ENCODE data around the gene CSAD. TPM values are rescaled to one million over a fixed set of nuclear protein-coding genes. Genes with fewer than 3 reads are reported as not detected.

The CSAD gene
- total RNA-seq, 1 experiment from 2014 or later, result 33.1 TPM

- no peak overlapping the region for H3K27ac ChIP-seq
- H3K4me2 ChIP-seq, result no peak overlapping the region
- H3K79me2 ChIP-seq (ENCODE audit: low read depth), result peaks cover 26% of the 10 kb centered on the region
- TF ChIP-seq, protein P1, sequence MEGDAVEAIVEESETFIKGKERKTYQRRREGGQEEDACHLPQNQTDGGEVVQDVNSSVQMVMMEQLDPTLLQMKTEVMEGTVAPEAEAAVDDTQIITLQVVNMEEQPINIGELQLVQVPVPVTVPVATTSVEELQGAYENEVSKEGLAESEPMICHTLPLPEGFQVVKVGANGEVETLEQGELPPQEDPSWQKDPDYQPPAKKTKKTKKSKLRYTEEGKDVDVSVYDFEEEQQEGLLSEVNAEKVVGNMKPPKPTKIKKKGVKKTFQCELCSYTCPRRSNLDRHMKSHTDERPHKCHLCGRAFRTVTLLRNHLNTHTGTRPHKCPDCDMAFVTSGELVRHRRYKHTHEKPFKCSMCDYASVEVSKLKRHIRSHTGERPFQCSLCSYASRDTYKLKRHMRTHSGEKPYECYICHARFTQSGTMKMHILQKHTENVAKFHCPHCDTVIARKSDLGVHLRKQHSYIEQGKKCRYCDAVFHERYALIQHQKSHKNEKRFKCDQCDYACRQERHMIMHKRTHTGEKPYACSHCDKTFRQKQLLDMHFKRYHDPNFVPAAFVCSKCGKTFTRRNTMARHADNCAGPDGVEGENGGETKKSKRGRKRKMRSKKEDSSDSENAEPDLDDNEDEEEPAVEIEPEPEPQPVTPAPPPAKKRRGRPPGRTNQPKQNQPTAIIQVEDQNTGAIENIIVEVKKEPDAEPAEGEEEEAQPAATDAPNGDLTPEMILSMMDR (conservative IDR thresholded peaks at IDR 0.05), result no peak
- no peak for TF ChIP-seq EZH2 (IDR thresholded peaks at IDR 0.05; ENCODE audit: low read depth)
- no TSS peak for BruUV-seq (replicated peaks)
- no peak overlapping the region for H3K4me3 ChIP-seq
- H2AFZ ChIP-seq, result no peak overlapping the region
- ChIA-PET CTCF (interaction anchor here (1.4 to 1.5 kb wide), 2 partner anchors 39 to 55 kb away, joined by 3 to 7 read pairs; partner anchors contain the start of gene ESPL1), POLR2A (ENCODE audit: unreplicated experiment) (no interaction called here)
- H3F3A ChIP-seq (ENCODE audit: insufficient read depth, low read depth), result peaks cover 38% of the 10 kb centered on the region; the same call in 1 of the 2 replicates
- 0 out of 2 replicates have a peak, but pooled peaks cover 6% of the 10 kb centered on the region for H4K20me1 ChIP-seq (ENCODE audit: insufficient read depth)
- peaks cover 18% of the 10 kb centered on the region for H3K36me3 ChIP-seq (ENCODE audit: low read depth)
- DNase-seq, result no peak
- H3K27me3 ChIP-seq (ENCODE audit: insufficient read depth, low read depth), result no peaks in the 10 kb centered on the region
- peaks cover 26% of the 10 kb centered on the region for H3K4me1 ChIP-seq (replicated peaks; ENCODE audit: insufficient read depth)
- H3K9me3 ChIP-seq (ENCODE audit: insufficient read depth, low read depth), result no peaks in the 10 kb centered on the region
- intact Hi-C loops (cut with micrococcal nuclease; ENCODE audit: unreplicated experiment), result loop anchor here (1.0 to 2.0 kb wide), 4 partner anchors 38 to 74 kb away; partner anchors contain the start of gene ESPL1
- no peaks in the 10 kb centered on the region for H3K9me2 ChIP-seq (ENCODE audit: insufficient read depth)
Observed at GRCh38 chr12:53212931-53213330, 32.2 kb upstream of the CSAD start.

DNA sequence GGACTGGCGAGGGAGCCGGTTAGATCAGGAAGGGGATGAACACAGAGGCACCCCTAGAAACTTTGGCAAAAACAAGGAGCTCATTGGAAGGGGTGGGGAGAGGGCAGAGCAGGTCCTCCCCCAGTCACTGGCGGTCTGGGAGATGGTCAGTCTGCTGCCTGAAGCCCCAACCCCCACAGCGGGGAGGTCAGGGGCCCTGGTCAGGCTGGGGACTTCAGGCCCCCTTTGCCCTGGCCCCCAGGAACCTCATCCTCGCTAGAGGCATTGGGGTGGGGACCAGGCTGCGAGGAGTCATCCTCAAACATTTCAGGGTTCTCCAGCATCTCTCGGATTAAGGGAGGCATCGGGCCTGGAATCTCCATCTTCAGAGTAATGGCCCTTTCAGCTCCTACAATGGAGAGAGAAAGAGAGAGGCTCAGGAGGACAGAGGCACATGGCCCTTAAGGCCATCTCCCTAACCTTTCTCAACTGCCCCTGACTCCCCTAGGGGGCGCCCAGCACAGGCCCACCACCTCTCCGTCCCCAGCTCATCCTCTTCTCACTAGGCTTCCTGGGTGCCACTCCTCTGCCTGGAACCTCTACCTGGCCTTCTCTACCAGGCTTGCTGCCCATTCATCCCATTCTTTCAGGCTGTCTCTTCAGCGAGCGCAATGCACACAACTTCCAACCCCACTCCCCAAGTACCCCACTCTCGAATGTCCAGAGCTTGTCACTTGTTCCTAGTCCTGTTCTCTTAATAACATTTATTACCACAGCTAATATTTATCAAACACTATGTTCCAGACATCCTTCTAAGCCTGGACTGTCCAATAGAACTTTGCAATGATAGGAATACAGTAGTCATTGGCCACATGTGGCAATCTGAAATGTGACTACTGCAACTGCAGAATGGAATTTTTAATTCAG is 31.0 kb upstream of the CSAD start:
- BruUV-seq (replicated peaks), result no TSS peak
- ChIA-PET POLR2A (ENCODE audit: unreplicated experiment) (no interaction called here), CTCF (interaction anchor here (0.6 to 1.5 kb wide), 2 partner anchors 35 to 40 kb away, joined by 3 to 4 read pairs; a partner anchor contains a TSS)
- TF ChIP-seq, protein P1 (conservative IDR thresholded peaks at IDR 0.05), result 0 out of 2 replicates have a peak, but pooled peaks have one; percentile 31
- TF ChIP-seq EZH2 (IDR thresholded peaks at IDR 0.05; ENCODE audit: low read depth), result no peak
- no peaks in the 10 kb centered on the region for H3K9me3 ChIP-seq (ENCODE audit: insufficient read depth, low read depth)
- peaks cover 18% of the 10 kb centered on the region for H3K4me1 ChIP-seq (replicated peaks; ENCODE audit: insufficient read depth)
- no peaks in the 10 kb centered on the region for H3K27me3 ChIP-seq (ENCODE audit: insufficient read depth, low read depth)
- H3K36me3 ChIP-seq (ENCODE audit: low read depth), result peaks cover 18% of the 10 kb centered on the region
- DNase-seq, result no peak
- no peak overlapping the region for H2AFZ ChIP-seq
- no peak overlapping the region for H3K4me3 ChIP-seq
- H3K9me2 ChIP-seq (ENCODE audit: insufficient read depth), result no peaks in the 10 kb centered on the region
- H3K27ac ChIP-seq, result no peak overlapping the region
- H4K20me1 ChIP-seq (ENCODE audit: insufficient read depth), result 0 out of 2 replicates have a peak, but pooled peaks cover 6% of the 10 kb centered on the region
- intact Hi-C loops (cut with micrococcal nuclease; ENCODE audit: unreplicated experiment), result loop anchor here (2.0 kb wide), 1 partner anchor 53 kb away; no protein-coding TSS in a partner anchor
- peaks cover 44% of the 10 kb centered on the region; the same call in 1 of the 2 replicates for H3F3A ChIP-seq (ENCODE audit: insufficient read depth, low read depth)
- peaks cover 14% of the 10 kb centered on the region for H3K79me2 ChIP-seq (ENCODE audit: low read depth)
- H3K4me2 ChIP-seq, result no peak overlapping the region

GRCh38 chr12:53210843-53211242 is 30.1 kb upstream of the CSAD start:
- no peaks in the 10 kb centered on the region for H3K9me2 ChIP-seq (ENCODE audit: insufficient read depth)
- no peaks in the 10 kb centered on the region for H3K27me3 ChIP-seq (ENCODE audit: insufficient read depth, low read depth)
- H3F3A ChIP-seq (ENCODE audit: insufficient read depth, low read depth), result peaks cover 48% of the 10 kb centered on the region; the same call in 1 of the 2 replicates
- H3K36me3 ChIP-seq (ENCODE audit: low read depth), result peaks cover 18% of the 10 kb centered on the region
- H3K9me3 ChIP-seq (ENCODE audit: insufficient read depth, low read depth), result no peaks in the 10 kb centered on the region
- H3K79me2 ChIP-seq (ENCODE audit: low read depth), result peaks cover 5% of the 10 kb centered on the region; the same call in 1 of the 2 replicates
- H4K20me1 ChIP-seq (ENCODE audit: insufficient read depth), result 0 out of 2 replicates have a peak, but pooled peaks cover 6% of the 10 kb centered on the region
- H2AFZ ChIP-seq, result no peak overlapping the region
- intact Hi-C loops (cut with micrococcal nuclease; ENCODE audit: unreplicated experiment), result no loop called here
- H3K4me2 ChIP-seq, result no peak overlapping the region
- ChIA-PET CTCF (interaction anchor here (0.6 kb wide), 2 partner anchors 50 to 388 kb away, joined by 6 to 9 read pairs; no protein-coding TSS in a partner anchor), POLR2A (ENCODE audit: unreplicated experiment) (no interaction called here)
- BruUV-seq (replicated peaks), result TSS peak; percentile 1
- TF ChIP-seq EZH2 (IDR thresholded peaks at IDR 0.05; ENCODE audit: low read depth), result no peak
- TF ChIP-seq, protein P1 (conservative IDR thresholded peaks at IDR 0.05), result no peak
- peaks cover 18% of the 10 kb centered on the region for H3K4me1 ChIP-seq (replicated peaks; ENCODE audit: insufficient read depth)
- no peak for DNase-seq
- no peak overlapping the region for H3K27ac ChIP-seq
- no peak overlapping the region for H3K4me3 ChIP-seq
